C4-2B (cell line): ENCODE measurements around the gene ZNF277.

ENCODE experiments used
- H3K27ac ChIP-seq: fragments of 450-650 bp; 2 replicates; pipeline ENCODE4 v1.5.1; 2017
- CTCF ChIP-seq: fragments of 450-650 bp; conservative IDR thresholded peaks from 2 replicates; pipeline ENCODE4 v1.5.1; 2017; ENCODE audit warnings: mild to moderate bottlenecking
- ZFX ChIP-seq: fragments of 450-650 bp; IDR thresholded peaks from 2 replicates; pipeline ENCODE4 v1.6.1; 2017

ZNF277 gene

GRCh38 chr7:112225006-112225405, 18.5 kb downstream of the ZNF277 start:
- TF ChIP-seq CTCF (no peak), ZFX (no peak)
- no peak overlapping the region for H3K27ac ChIP-seq

GRCh38 chr7:112226701-112227276, 20.3 kb downstream of the ZNF277 start:
- TF ChIP-seq CTCF (no peak), ZFX (no peak)
- no peak overlapping the region for H3K27ac ChIP-seq

- no peak for TF ChIP-seq CTCF
- no peak overlapping the region for H3K27ac ChIP-seq
Observed at GRCh38 chr7:112228632-112229031, 22.1 kb downstream of the ZNF277 start.

- H3K27ac ChIP-seq = no peak overlapping the region
- TF ChIP-seq CTCF (no peak), ZFX (no peak)
Observed at GRCh38 chr7:112232212-112232978, 25.9 kb downstream of the ZNF277 start.

- no peak overlapping the region for H3K27ac ChIP-seq
- no peak for TF ChIP-seq CTCF
- no peak for TF ChIP-seq ZFX
Observed at GRCh38 chr7:112233048-112233697, 26.7 kb downstream of the ZNF277 start.

GRCh38 chr7:112234147-112234546, 27.7 kb downstream of the ZNF277 start:
- H3K27ac ChIP-seq = no peak overlapping the region
- TF ChIP-seq CTCF = no peak
- TF ChIP-seq ZFX = no peak

- TF ChIP-seq ZFX (no peak), CTCF (no peak)
Observed at GRCh38 chr7:112236597-112236996, 30.1 kb downstream of the ZNF277 start.

More at GRCh38 chr7:112236597-112236996, 30.1 kb downstream of the ZNF277 start:
- no peak overlapping the region for H3K27ac ChIP-seq
